Peyer's patch (tissue), 4 donors: ENCODE results near the gene AUTS2. TPM values are rescaled to one million over a fixed set of nuclear protein-coding genes. Genes with fewer than 3 reads are reported as not detected.

Experiments
- DNase-seq, 3 donors: peaks; one replicate each; pipeline ENCODE4 v3.0.0-alpha.2; 2017 to 2019
- H3K27ac ChIP-seq, 4 donors: fragments of 200-600 bp; sonication (generic); one replicate each; pipeline ENCODE4 v1.5.1; 2016 to 2019
- H3K27me3 ChIP-seq, 2 donors: fragments of 200-600 bp; sonication (generic); one replicate each; pipeline ENCODE4 v1.5.1; 2019
- H3K36me3 ChIP-seq, 3 donors: fragments of 200-600 bp; sonication (generic); one replicate each; pipeline ENCODE4 v1.5.1; 2016 to 2019
- H3K4me1 ChIP-seq, 4 donors: fragments of 200-600 bp; sonication (generic); one replicate each; pipeline ENCODE4 v1.5.1; 2016 to 2019
- H3K4me3 ChIP-seq, 4 donors: fragments of 200-600 bp; sonication (generic); 1 replicate in 3 of 4; 2 replicates in 1 of 4; pipeline ENCODE4 v1.5.1; 2016 to 2019; ENCODE audit warnings: mild to moderate bottlenecking in 1 of 4
- H3K9me3 ChIP-seq, 4 donors: fragments of 200-600 bp; sonication (generic); one replicate each; pipeline ENCODE4 v1.5.1; 2016 to 2019; ENCODE audit warnings: mild to moderate bottlenecking in 1 of 4
- POLR2A ChIP-seq, 2 donors: fragments of 450-650 bp; IDR thresholded peaks; one replicate each; pipeline ENCODE4 v1.5.1; 2017; ENCODE audit warnings: antibody characterized with exemption in 2 of 2, mild to moderate bottlenecking in 2 of 2, moderate library complexity in 2 of 2
- total RNA-seq, 4 donors: library from RNA; depleted of rRNA; stranded (reverse); fragments of >200 nt; gene quantifications; one replicate each; pipeline ENCODE4 v1.1.0, GENCODE V29; 2016
- TF ChIP-seq, protein P1 (sequence below), 6 experiments: fragments of 450-650 bp in 4 of 6; fragments of 200-600 bp in 2 of 6; sonication (generic) in 1 of 6; IDR thresholded peaks; one replicate each; pipeline ENCODE4 v1.5.1; 2017 to 2019; ENCODE audit warnings: antibody characterized with exemption in 6 of 6, mild to moderate bottlenecking in 3 of 6, moderate library complexity in 1 of 6

Gene AUTS2
- total RNA-seq, 4 donors from 2014 or later, result 55.9 to 90.0 (median 72.6) TPM

DNA sequence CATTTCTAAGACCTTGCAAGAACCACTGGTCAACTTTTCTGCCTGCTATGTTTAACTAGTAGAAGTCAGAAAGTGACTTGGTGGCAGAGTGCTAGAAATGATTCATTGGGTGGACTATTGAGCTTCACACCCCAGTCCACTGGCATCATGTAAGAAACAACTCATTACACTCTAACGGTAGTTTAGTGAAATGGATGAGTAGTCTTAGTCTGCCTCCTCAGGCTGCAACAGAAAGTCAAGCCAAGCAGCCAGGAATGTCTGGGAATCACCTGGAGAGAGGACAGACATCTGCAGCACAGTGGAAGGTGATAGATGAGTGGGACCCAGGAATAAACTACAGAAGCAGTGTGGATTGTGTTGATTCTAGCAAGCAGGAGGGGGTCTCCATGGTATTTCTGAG, 125.4 kb downstream of the AUTS2 start:
- Histone ChIP-seq H3K4me3 (no peak overlapping the region), H3K36me3 (no peaks in the 10 kb centered on the region), H3K27me3 (no peaks in the 10 kb centered on the region), H3K9me3 (no peaks in the 10 kb centered on the region), H3K27ac (no peak overlapping the region), H3K4me1 (no peaks in the 10 kb centered on the region)
- no peak for DNase-seq
- TF ChIP-seq POLR2A (IDR thresholded peaks at IDR 0.05), result no peak
- TF ChIP-seq, protein P1, sequence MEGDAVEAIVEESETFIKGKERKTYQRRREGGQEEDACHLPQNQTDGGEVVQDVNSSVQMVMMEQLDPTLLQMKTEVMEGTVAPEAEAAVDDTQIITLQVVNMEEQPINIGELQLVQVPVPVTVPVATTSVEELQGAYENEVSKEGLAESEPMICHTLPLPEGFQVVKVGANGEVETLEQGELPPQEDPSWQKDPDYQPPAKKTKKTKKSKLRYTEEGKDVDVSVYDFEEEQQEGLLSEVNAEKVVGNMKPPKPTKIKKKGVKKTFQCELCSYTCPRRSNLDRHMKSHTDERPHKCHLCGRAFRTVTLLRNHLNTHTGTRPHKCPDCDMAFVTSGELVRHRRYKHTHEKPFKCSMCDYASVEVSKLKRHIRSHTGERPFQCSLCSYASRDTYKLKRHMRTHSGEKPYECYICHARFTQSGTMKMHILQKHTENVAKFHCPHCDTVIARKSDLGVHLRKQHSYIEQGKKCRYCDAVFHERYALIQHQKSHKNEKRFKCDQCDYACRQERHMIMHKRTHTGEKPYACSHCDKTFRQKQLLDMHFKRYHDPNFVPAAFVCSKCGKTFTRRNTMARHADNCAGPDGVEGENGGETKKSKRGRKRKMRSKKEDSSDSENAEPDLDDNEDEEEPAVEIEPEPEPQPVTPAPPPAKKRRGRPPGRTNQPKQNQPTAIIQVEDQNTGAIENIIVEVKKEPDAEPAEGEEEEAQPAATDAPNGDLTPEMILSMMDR (IDR thresholded peaks at IDR 0.05), result no peak

DNA sequence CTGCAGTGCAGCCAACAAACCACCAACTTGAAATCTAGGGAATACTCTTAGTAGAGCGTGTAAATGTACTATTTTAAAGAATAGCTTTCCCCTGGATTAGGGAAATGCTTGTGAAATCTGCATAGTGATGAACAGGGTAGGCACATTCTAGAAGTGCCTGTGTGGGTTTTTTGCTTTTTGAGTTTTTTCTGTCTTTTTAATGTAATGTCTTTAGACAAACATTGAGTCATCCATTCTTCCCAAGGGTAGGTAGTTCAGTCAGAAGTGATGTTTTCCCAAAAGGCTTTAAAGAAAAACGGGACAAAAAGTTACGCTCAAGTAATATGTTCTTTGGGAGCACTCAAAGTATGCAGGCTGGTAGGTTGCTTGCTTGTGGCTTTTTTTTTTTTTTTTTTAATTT, 130.0 kb downstream of the AUTS2 start:
- H3K9me3 ChIP-seq, result no peaks in the 10 kb centered on the region
- no peak overlapping the region for H3K27ac ChIP-seq
- H3K36me3 ChIP-seq, result no peaks in the 10 kb centered on the region
- no peaks in the 10 kb centered on the region for H3K4me1 ChIP-seq
- H3K4me3 ChIP-seq, result no peak overlapping the region
- H3K27me3 ChIP-seq, result no peaks in the 10 kb centered on the region
- TF ChIP-seq, protein P1 (IDR thresholded peaks at IDR 0.05), result no peak
- TF ChIP-seq POLR2A (IDR thresholded peaks at IDR 0.05), result no peak
- DNase-seq, result no peak

DNA sequence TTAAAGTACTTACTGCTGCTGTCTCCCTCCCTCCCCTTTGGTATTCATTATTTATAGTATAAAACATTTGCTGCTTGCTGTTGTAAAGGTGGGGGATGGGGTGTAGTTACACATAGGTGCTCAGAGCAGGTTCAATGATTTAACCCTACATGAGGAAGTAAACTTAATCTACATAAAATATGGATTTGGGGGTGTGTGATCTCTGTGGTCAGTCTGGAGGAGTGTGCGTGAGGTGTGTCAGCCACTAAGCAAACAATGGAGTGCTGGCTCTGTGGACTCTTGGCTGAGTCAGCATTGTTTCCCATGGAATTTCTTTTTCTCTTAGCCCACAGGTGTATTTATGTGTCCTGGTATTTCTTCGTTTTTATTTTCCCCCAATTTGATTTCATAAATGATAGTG, 133.9 kb downstream of the AUTS2 start:
- no peak overlapping the region for H3K27ac ChIP-seq
- no peak for DNase-seq
- H3K4me1 ChIP-seq, result no peaks in the 10 kb centered on the region
- H3K36me3 ChIP-seq, result no peaks in the 10 kb centered on the region
- TF ChIP-seq POLR2A (IDR thresholded peaks at IDR 0.05), result no peak
- TF ChIP-seq, protein P1 (IDR thresholded peaks at IDR 0.05), result no peak
- H3K4me3 ChIP-seq, result no peak overlapping the region
- no peaks in the 10 kb centered on the region for H3K27me3 ChIP-seq
- no peaks in the 10 kb centered on the region for H3K9me3 ChIP-seq

DNA sequence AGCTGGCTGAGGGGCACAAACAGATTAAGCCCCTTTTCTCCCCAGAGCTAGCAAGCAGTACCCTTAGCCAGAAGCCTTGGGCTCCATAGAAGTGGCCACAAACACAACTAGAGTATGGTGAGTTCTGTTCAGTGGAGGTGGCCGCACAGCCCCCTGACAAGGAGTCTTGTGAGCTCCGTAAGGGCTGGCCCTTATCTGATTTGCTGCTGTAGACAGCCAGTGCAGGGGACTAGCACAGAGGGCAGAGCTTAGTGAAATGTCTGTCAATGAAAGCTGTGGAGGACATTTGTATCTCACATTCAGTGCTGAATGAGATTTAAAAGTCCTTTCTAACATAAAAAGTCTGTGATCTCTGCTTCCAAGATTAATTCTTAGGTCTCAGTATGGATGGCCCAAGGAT, 137.3 kb downstream of the AUTS2 start:
- Histone ChIP-seq H3K36me3 (no peaks in the 10 kb centered on the region), H3K27me3 (no peaks in the 10 kb centered on the region), H3K4me1 (peaks cover 0 to 11% (median 0%) of the 10 kb centered on the region in 4 donors), H3K9me3 (no peaks in the 10 kb centered on the region), H3K4me3 (no peak overlapping the region), H3K27ac (no peak overlapping the region)
- DNase-seq, result no peak
- TF ChIP-seq POLR2A (IDR thresholded peaks at IDR 0.05), result no peak
- TF ChIP-seq, protein P1 (IDR thresholded peaks at IDR 0.05), result no peak

DNA sequence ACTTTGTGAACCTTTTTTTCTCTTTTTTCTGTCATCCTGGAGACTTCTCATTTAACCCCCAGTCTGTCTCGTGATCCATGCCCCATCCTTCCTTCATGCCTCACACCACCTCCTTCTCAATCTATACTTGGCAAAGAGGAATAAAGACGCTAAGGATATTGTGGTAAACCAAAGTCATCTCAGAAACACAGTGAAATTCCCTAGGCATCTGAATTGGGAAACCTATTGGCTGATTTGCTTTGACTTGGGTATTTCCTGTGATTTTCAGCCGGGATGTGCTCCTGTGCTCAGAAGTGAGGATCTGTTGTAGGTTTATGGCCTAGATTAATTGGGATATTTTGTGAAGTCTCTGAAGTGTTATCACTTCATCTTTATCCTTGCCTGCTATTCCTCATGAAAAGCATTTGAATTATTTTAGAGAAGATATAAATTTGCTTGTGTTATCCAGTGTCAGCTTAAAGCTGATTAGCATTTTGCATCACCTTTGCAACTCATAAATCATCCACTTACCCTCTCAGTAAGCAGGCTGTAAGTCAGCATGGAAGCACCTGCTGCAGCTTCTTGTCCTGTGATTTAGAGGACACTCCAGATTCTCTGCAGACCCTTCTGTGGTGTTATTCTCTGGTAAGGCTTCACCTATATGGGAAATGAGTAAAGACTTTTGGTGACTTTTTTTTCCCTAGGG, 138.0 kb downstream of the AUTS2 start:
- TF ChIP-seq, protein P1 (IDR thresholded peaks at IDR 0.05), result no peak
- TF ChIP-seq POLR2A (IDR thresholded peaks at IDR 0.05), result no peak
- Histone ChIP-seq H3K4me1 (peaks cover 0 to 11% (median 0%) of the 10 kb centered on the region in 4 donors), H3K36me3 (no peaks in the 10 kb centered on the region), H3K9me3 (no peaks in the 10 kb centered on the region), H3K27ac (no peak overlapping the region), H3K4me3 (no peak overlapping the region), H3K27me3 (no peaks in the 10 kb centered on the region)
- no peak for DNase-seq
